GM12892 (cell line): ENCODE measurements around the gene AMOTL1.

Experiments used
- POLR2A ChIP-seq: IDR thresholded peaks from 2 replicates; pipeline ENCODE4 v1.6.1; 2011; ENCODE audit warnings: low read depth, low read length, control low read depth
- POLR2AphosphoS5 ChIP-seq: IDR thresholded peaks from 2 replicates; pipeline ENCODE4 v1.6.1; 2011; ENCODE audit warnings: low read depth, low read length, control low read depth
- TAF1 ChIP-seq: IDR thresholded peaks from 2 replicates; pipeline ENCODE4 v1.6.1; 2011; ENCODE audit warnings: low read depth, mild to moderate bottlenecking, control low read depth, low read length, borderline replicate concordance

DNA sequence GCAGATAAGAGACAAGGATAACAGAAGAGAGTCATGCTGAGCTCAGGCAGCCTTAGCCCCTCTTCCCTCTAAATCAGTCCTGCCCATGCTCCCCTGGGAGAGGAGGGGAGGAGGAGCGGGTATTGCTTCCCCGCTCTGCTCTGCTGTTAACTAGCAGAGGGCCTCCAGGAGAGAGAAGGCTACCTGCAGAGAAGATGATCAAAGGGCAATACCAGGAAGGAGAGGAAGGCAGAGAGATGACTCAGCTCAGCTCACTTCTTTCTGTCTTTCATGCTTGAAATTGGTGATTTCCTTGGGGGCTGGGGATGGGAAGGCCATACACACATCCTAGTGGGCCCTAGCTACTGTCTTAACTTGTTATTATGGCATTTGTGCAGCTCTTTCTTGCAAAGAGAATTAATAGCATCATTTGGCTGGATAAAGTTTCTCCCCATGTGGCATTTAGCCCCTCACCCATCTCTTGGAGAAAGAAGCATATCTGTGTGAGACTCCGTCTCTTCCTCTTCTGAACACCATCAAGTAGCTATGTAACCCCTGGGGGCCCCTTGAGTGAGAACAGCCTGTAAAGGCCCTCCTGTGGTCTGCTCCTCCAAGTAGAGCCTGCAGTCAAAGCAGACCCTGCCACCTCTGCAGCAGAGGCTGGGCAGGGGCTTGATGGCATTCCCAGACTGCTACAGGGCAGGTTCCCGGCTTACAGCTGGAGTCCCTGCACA is 33.4 kb upstream of the AMOTL1 start:
- no peak for TF ChIP-seq POLR2A
- no peak for TF ChIP-seq POLR2AphosphoS5
- TF ChIP-seq TAF1 = no peak
